SK-N-SH treated with all-trans-retinoic acid at 6 μM for 48 hours (cell line): Measurements from ENCODE around the gene MED13.

Source experiments
- CSDC2 ChIP-seq: fragments of 250-450 bp; sonication (Bioruptor Pico); IDR thresholded peaks from 2 replicates; pipeline ENCODE4 v1.5.0; 2020; ENCODE audit warnings: mild to moderate bottlenecking, moderate library complexity
- ESRRG ChIP-seq: fragments of 250-450 bp; sonication (Bioruptor Pico); IDR thresholded peaks from 2 replicates; pipeline ENCODE4 v1.6.1; 2021; ENCODE audit warnings: mild to moderate bottlenecking
- PATZ1 ChIP-seq: fragments of 250-450 bp; sonication (Bioruptor Pico); IDR thresholded peaks from 2 replicates; pipeline ENCODE4 v1.8.0; 2020; ENCODE audit warnings: mild to moderate bottlenecking, moderate library complexity, borderline replicate concordance
- PPARA ChIP-seq: fragments of 250-450 bp; sonication (Bioruptor Pico); IDR thresholded peaks from 2 replicates; pipeline ENCODE4 v1.5.0; 2020; ENCODE audit warnings: mild to moderate bottlenecking, borderline replicate concordance
- RARB ChIP-seq: fragments of 250-450 bp; sonication (Bioruptor Pico); IDR thresholded peaks from 2 replicates; pipeline ENCODE4 v1.8.0; 2021; ENCODE audit warnings: mild to moderate bottlenecking, moderate library complexity
- SNAI2 ChIP-seq: fragments of 250-450 bp; sonication (Bioruptor Pico); IDR thresholded peaks from 2 replicates; pipeline ENCODE4 v1.5.0; 2020; ENCODE audit warnings: mild to moderate bottlenecking, moderate library complexity
- TCF4 ChIP-seq: fragments of 250-450 bp; sonication (Bioruptor Pico); IDR thresholded peaks from 2 replicates; pipeline ENCODE4 v1.8.0; 2021; ENCODE audit warnings: mild to moderate bottlenecking, moderate library complexity, borderline replicate concordance
- TOX ChIP-seq: fragments of 250-450 bp; sonication (Bioruptor Pico); IDR thresholded peaks from 2 replicates; pipeline ENCODE4 v1.8.0; 2021; ENCODE audit warnings: mild to moderate bottlenecking, moderate library complexity, borderline replicate concordance
- TSHZ2 ChIP-seq: fragments of 250-450 bp; sonication (Bioruptor Pico); IDR thresholded peaks from 2 replicates; pipeline ENCODE4 v1.5.0; 2020; ENCODE audit warnings: mild to moderate bottlenecking, moderate library complexity
- ZC3H10 ChIP-seq: fragments of 250-450 bp; sonication (Bioruptor Pico); IDR thresholded peaks from 2 replicates; pipeline ENCODE4 v1.5.1; 2021; ENCODE audit warnings: mild to moderate bottlenecking, moderate library complexity
- ZFP3 ChIP-seq: fragments of 250-450 bp; sonication (Bioruptor Pico); IDR thresholded peaks from 2 replicates; pipeline ENCODE4 v1.5.0; 2020; ENCODE audit warnings: mild to moderate bottlenecking, moderate library complexity
- ZNF70 ChIP-seq: fragments of 450-650 bp; formaldehyde crosslinking; IDR thresholded peaks from 2 replicates; pipeline ENCODE4 v1.5.0; 2020; ENCODE audit warnings: mild to moderate bottlenecking, moderate library complexity
- TF ChIP-seq, protein P1 (sequence below): fragments of 250-450 bp; sonication (Bioruptor Pico); IDR thresholded peaks from 2 replicates; pipeline ENCODE4 v1.5.1; 2020; ENCODE audit warnings: low read depth, mild to moderate bottlenecking, moderate library complexity

GRCh38 chr17:61996916-61997605 is 68.0 kb downstream of the MED13 start:
- TF ChIP-seq SNAI2 (CRISPR knock-in tag) (no peak), PATZ1 (CRISPR knock-in tag) (no peak), ZFP3 (CRISPR knock-in tag) (no peak), TCF4 (CRISPR knock-in tag) (no peak), ESRRG (CRISPR knock-in tag) (no peak), RARB (no peak), TSHZ2 (no peak), ZC3H10 (CRISPR knock-in tag) (no peak), ZNF70 (CRISPR knock-in tag) (no peak), TOX (CRISPR knock-in tag) (no peak), PPARA (CRISPR knock-in tag) (no peak), CSDC2 (CRISPR knock-in tag) (no peak)
- TF ChIP-seq, protein P1, sequence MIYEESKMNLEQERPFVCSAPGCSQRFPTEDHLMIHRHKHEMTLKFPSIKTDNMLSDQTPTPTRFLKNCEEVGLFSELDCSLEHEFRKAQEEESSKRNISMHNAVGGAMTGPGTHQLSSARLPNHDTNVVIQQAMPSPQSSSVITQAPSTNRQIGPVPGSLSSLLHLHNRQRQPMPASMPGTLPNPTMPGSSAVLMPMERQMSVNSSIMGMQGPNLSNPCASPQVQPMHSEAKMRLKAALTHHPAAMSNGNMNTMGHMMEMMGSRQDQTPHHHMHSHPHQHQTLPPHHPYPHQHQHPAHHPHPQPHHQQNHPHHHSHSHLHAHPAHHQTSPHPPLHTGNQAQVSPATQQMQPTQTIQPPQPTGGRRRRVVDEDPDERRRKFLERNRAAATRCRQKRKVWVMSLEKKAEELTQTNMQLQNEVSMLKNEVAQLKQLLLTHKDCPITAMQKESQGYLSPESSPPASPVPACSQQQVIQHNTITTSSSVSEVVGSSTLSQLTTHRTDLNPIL, result no peak
